Right ventricle myocardium inferior (tissue), 1 donor: ENCODE results near the gene KYAT1. TPM values are rescaled to one million over a fixed set of nuclear protein-coding genes. Genes with fewer than 3 reads are reported as not detected.
"Not testable (repeated sequence)": the region's sequence is repeated elsewhere in the genome, so short reads cannot be mapped to it uniquely, and the experiment has no call there.

Experiments
- ATAC-seq: fragments of 200-7000 bp; cut with Tn5 transposase; one replicate; pipeline ENCODE4 v1.9.1; 2020; ENCODE audit warnings: mild to moderate bottlenecking, moderate library complexity
- DNase-seq: peaks from one replicate; pipeline ENCODE4 v3.0.0; 2021; ENCODE audit errors: missing footprints
- intact Hi-C: fragments of 100-400 bp; cut with DNase I; formaldehyde crosslinking; loops from one replicate; pipeline ENCODE4 v1.11.0; 2022
- total RNA-seq: library from RNA; stranded (reverse); fragmentation: NEBNext Ultra II Directional; extraction: Animal tissue kit (Norgen Biotek cat#: 25700); gene quantifications from one replicate; pipeline ENCODE4 v1.2.1, GENCODE V29; 2021
- donor health status: DM: no; HTN: yes; CAD: no; lungs with severe emphysema.

Gene KYAT1
- total RNA-seq, 1 donor from 2014 or later, result 11.9 TPM

DNA sequence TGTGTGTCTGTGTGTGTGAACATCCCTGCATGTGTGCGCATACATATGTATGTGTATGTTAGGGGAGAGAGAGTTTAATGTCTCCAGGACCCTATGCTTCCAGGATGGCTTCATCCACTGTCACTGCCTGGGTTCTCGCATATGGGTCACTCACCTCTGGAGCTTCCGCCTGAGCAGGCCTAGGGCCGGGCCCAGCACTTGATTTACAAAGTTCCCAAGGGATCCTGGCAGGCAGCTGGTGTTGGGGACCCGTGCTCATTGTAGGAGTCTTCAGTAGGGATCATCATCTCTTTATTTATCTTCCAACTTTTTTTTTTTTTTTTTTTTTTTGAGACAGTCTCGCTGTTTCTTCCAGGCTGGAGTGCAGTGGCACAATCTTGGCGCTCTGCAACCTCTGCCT, 81.7 kb downstream of the KYAT1 start:
- DNase-seq (peak; percentile 42), ATAC-seq (no peak)
- intact Hi-C loops, result no loop called here

DNA sequence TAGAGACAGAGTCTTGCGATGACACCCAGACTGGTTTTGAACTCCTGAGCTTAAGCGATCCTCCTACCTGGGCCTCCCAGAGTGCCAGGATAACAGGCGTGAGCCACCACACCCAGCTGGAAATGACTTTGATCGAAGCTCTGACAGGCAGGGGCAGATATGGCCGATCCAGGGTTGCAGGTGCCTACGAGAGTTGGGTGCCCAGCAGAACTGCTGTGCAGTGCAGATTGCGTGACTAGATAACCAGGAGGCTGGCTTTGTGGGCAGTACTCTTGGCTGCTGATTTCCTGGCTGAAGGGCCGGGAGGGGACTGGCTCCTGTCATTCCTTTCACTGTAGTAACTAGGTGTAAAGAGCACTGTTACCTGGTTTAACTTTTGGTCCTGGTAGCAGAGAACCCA, 82.9 kb downstream of the KYAT1 start:
- ATAC-seq (no peak), DNase-seq (peak; percentile 33)
- intact Hi-C loops, result no loop called here

DNA sequence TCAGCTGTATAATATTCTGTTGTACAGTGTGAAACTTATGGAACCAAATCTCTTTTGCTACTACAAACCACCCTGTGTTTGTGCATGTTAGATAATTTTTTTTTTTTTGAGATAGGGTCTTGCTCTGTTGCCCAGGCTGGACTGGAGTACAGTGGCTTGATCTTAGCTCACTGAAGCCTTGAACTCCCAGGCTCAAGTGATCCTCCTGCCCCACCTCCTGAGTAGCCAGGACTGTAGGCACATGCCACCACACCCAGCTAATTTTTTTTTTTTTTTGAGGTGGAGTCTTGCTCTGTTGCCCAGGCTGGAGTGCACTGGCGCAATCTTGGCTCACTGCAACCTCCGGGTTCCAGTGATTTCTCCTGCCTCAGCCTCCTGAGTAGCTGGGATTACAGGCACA, 86.8 kb downstream of the KYAT1 start:
- ATAC-seq, DNase-seq, intact Hi-C loops: not testable (repeated sequence)

DNA sequence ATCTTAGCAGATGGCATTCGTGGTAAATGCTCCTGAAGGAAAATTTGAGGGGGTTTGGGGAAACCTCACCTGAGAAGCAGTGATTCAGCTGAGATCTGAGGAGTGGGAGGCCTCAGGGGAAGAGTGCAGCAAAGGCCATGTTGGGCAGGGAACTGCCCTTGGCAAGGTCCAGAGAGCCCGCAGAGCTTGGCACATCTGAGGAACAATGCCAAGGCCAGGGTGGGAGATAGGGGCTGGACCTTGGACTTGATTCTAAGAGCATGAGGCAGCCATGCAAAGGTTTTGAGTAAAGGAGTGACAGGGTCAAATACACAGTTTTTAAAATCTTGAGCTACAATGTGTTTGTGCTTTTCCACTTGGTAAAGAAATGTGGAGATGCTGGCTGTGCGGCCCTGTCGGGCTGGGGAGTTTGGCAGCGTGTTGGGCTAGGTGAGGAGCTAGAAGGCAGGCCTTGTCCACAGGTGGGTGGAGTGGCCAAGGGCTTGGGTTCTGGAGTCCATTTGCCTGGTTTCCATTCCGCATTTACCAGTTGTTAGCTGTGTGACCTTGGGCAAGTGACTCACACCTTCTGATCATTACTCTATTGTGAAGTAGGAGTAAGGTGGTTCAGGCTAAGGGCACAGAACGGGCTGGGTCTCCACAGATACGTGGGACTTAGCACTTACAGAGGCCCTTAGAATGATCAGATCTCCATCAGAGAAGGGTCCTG, 88.6 kb downstream of the KYAT1 start:
- intact Hi-C loops, result no loop called here
- ATAC-seq (no peak), DNase-seq (no peak)

DNA sequence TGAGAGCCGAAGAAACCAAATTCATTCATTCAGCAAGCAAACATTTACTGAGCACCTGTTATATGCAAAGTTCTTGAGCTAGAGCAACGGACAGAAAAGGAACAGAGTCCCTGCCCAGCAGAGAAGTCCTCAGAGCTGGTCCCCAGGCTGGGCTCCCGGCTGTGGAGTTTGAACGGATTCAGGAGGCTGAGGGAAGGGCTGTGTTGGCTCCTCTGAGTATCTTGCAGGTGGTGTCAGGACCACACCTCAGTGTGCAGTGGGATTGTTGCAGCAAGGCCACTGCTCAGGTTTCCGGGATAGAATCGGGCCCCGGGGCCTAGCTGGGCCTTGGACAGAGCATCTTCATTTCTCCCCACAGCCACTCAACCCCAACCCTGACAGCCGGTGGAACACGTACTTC, 89.6 kb downstream of the KYAT1 start:
- DNase-seq, result no peak
- intact Hi-C loops, result no loop called here
- ATAC-seq, result no peak

DNA sequence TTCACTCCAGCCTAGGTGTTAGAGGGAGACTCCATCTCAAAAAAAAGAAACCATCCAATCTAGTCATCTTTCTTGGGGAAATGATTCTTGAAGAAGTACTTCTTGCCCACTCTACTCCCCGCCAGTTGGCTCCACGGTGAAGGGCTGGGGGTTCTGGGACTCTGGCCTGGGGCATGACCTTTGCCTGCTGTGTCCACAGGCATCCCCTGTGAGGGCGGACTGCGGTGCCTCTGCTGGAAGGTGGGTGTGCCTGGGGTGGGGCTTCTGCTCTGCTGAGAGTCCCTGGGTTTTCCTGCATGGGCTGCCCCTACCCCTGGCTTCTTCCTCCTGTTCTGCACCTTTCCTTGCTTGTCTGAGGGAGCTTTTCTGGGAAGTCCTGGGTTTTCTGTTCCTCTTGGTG, 91.2 kb downstream of the KYAT1 start:
- no peak for ATAC-seq
- DNase-seq, result no peak
- intact Hi-C loops, result no loop called here

DNA sequence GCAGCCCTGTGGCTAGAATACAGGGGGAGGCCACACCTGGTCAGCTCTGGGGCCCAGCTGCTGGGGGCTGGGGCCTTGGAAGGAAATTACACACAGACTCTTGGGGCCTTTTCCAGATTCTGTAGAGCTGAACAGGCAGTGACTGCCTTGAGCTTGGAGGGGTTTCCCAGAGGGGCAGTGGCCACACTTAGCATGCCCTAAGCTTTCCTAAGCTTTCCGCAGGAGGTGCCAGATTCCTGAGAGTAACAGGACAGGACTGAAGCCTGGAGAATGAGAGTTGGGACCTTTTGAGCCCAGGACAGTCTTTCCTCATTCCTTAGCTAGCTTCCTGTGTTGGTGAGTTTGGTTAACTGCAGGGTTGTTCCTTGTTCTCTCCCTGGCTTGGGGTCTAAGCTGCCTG, 93.3 kb downstream of the KYAT1 start:
- intact Hi-C loops, result no loop called here
- no peak for DNase-seq
- ATAC-seq, result no peak

DNA sequence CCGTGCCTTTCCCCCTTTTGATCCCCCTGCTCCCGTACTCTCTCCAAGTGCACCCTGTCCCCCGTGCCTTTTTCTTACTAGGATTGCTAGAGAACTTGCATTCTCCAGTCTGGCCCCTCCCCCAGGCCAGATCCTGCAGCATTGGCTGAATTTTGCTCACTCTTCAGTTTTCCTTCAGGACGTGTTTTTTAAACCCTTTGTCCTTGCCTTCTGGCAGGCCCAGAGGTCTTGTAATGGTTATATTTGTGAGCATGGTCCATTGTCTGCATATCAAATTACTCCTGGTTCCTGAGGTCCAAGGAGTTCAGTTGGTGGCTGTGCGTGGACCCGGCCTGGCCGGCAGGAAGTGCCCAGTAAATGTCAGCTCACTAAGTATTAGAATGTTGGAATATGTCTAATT, 94.1 kb downstream of the KYAT1 start:
- intact Hi-C loops, result loop anchor here (1.0 kb wide), 1 partner anchor 16 kb away; the partner anchor contains the start of gene ZER1
- ATAC-seq, result no peak

DNA sequence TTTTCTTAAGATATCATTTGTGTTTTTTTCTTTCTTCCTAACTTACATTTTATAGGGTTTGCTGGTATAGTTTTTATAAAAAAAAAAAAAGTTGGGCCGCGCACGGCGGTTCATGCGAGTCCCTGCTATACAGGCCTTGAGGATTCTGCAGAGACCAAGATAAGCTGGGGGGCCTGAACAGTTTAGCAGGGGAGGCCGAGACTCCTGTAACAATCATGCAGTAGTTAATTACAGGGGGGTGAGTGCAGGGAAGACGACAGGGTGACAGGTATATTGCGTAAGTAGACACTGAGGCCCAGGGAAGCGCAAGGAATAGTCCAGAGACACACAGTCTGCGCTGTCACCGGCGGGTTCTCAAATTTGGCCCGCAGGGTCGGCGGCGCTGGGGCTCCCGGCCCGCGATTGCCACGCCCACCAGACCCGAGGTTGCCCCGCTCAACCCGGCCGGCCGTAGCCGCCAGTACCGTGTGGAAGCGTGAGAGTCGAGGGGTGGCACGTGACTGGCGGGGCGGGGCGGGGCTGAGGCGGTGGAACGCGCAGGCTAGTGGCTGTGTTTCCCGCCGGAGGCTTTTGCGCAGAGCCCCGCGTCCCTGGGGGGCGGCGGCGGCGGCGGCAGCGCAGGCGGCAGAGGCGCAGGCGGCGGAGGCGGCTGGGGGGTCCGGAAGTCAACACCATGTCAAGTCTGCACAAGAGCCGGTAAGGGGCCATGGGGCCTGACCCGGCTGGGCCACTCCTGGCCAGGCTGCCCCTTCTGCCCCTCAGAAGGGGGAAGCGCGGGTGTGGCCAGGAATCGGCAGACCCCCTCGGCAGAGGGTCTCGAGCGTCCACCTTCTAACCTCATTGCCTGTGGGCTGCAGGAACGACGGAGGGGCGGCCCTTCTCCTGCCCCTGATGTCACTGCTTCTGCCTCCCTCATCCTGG, 94.8 kb downstream of the KYAT1 start, which contains the start of gene TBC1D13:
Gene TBC1D13, plus strand, starts transcription at position 573 of the 921 bp plus-strand sequence. Its CDS starts 101 bp downstream, at position 674.
- intact Hi-C loops, result loop anchor here (1.0 kb wide), 1 partner anchor 16 kb away; the partner anchor contains the start of gene ZER1
- DNase-seq (peak; percentile 93), ATAC-seq (peak; percentile 98)

More for the DNA sequence above, 94.1 kb downstream of the KYAT1 start:
- no peak for DNase-seq

DNA sequence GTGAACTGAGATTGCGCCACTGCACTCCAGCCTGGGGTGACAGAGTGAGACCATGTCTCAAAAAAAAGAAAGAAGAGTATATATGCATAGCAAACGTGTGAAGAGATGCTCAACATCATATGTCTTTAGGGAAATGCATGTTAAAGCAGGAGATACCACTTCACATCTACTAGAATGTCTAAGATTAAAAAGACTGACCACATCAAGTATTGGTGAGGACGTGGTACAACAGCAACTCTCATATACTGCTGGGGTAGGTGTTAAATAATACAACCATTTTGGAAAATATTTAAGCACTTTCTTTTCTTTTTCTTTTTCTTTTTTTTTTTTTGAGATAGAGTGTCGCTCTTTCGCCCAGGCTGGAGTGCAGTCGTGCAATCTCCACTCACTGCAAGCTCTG, 96.3 kb downstream of the KYAT1 start:
- intact Hi-C loops, result no loop called here
- ATAC-seq, result no peak
- DNase-seq, result no peak

Other genes with a start within 250 kb of the KYAT1 start
- 40.1 TPM for gene DYNC2I2, start 225.1 kb downstream of the KYAT1 start, total RNA-seq
- gene SET, start 192.7 kb downstream of the KYAT1 start, total RNA-seq, result 175 TPM
- 8.5 TPM for gene PKN3, start 179.4 kb downstream of the KYAT1 start, total RNA-seq
- gene ZDHHC12, start 157.8 kb downstream of the KYAT1 start, total RNA-seq, result 6.4 TPM
- 51.5 TPM for gene ZER1, start 110.0 kb downstream of the KYAT1 start, total RNA-seq
- 16.6 TPM for gene TBC1D13, start 94.7 kb downstream of the KYAT1 start, total RNA-seq
- gene ENDOG, start 63.5 kb downstream of the KYAT1 start, total RNA-seq, result 84.4 TPM
- 17.4 TPM for gene SPOUT1, start 52.2 kb downstream of the KYAT1 start, total RNA-seq
- 23.9 TPM for gene LRRC8A, start 183 bp upstream of the KYAT1 start, total RNA-seq
- 30.2 TPM for gene PHYHD1, start 39.0 kb upstream of the KYAT1 start, total RNA-seq
- 7.5 TPM for gene DOLK, start 65.7 kb upstream of the KYAT1 start, total RNA-seq
- gene NUP188, start 65.7 kb upstream of the KYAT1 start, total RNA-seq, result 16.0 TPM
- gene SH3GLB2, start 146.4 kb upstream of the KYAT1 start, total RNA-seq, result 32.4 TPM
- gene MIGA2, start 154.7 kb upstream of the KYAT1 start, total RNA-seq, result 38.2 TPM
- 6.8 TPM for gene DOLPP1, start 199.2 kb upstream of the KYAT1 start, total RNA-seq
- gene CRAT, start 228.8 kb upstream of the KYAT1 start, total RNA-seq, result 85.5 TPM
- 194 TPM for gene PTPA, start 229.5 kb upstream of the KYAT1 start, total RNA-seq